HEK293 (cell line): ENCODE results near the gene PEX11G.

Experiments
- INSM2 ChIP-seq: fragments of 450-650 bp; formaldehyde crosslinking; IDR thresholded peaks from 2 replicates; pipeline ENCODE4 v1.5.1; 2016; ENCODE audit warnings: missing biosample characterization, missing genetic modification characterization
- PRDM10 ChIP-seq: fragments of 450-650 bp; formaldehyde crosslinking; IDR thresholded peaks from 2 replicates; pipeline ENCODE4 v1.5.1; 2016; ENCODE audit warnings: missing biosample characterization, missing genetic modification characterization
- PRDM2 ChIP-seq: fragments of 450-650 bp; formaldehyde crosslinking; IDR thresholded peaks from 2 replicates; pipeline ENCODE4 v1.5.1; 2016; ENCODE audit warnings: missing biosample characterization, missing genetic modification characterization, borderline replicate concordance
- YY2 ChIP-seq: fragments of 450-650 bp; formaldehyde crosslinking; IDR thresholded peaks from 2 replicates; pipeline ENCODE4 v1.5.1; 2016; ENCODE audit warnings: missing biosample characterization, missing genetic modification characterization
- ZBTB11 ChIP-seq: fragments of 450-650 bp; formaldehyde crosslinking; conservative IDR thresholded peaks from 2 replicates; pipeline ENCODE4 v1.5.1; 2016; ENCODE audit warnings: low read depth, missing biosample characterization, missing genetic modification characterization
- ZBTB6 ChIP-seq: fragments of 450-650 bp; formaldehyde crosslinking; IDR thresholded peaks from 2 replicates; pipeline ENCODE4 v1.5.1; 2017; ENCODE audit warnings: missing biosample characterization, missing genetic modification characterization
- ZNF114 ChIP-seq: fragments of 450-650 bp; formaldehyde crosslinking; IDR thresholded peaks from 2 replicates; pipeline ENCODE4 v1.5.0; 2017; ENCODE audit warnings: missing biosample characterization, missing genetic modification characterization
- ZNF174 ChIP-seq: fragments of 450-650 bp; formaldehyde crosslinking; IDR thresholded peaks from 2 replicates; pipeline ENCODE4 v1.5.0; 2017; ENCODE audit warnings: missing biosample characterization, mild to moderate bottlenecking, missing genetic modification characterization
- ZNF362 ChIP-seq: fragments of 450-650 bp; formaldehyde crosslinking; IDR thresholded peaks from 2 replicates; pipeline ENCODE4 v1.5.1; 2016; ENCODE audit warnings: missing biosample characterization, missing genetic modification characterization
- ZNF449 ChIP-seq: fragments of 450-650 bp; formaldehyde crosslinking; IDR thresholded peaks from 2 replicates; pipeline ENCODE4 v1.5.1; 2017; ENCODE audit warnings: missing biosample characterization, mild to moderate bottlenecking, missing genetic modification characterization, moderate library complexity
- ZNF473 ChIP-seq: fragments of 450-650 bp; formaldehyde crosslinking; IDR thresholded peaks from 2 replicates; pipeline ENCODE4 v1.5.1; 2017; ENCODE audit warnings: missing biosample characterization, missing genetic modification characterization
- ZNF561 ChIP-seq: fragments of 450-650 bp; IDR thresholded peaks from 2 replicates; pipeline ENCODE4 v1.5.1; 2018; ENCODE audit warnings: missing biosample characterization, missing genetic modification characterization, borderline replicate concordance
- ZNF629 ChIP-seq: fragments of 450-650 bp; formaldehyde crosslinking; IDR thresholded peaks from 2 replicates; pipeline ENCODE4 v1.5.1; 2017; ENCODE audit warnings: missing biosample characterization, missing genetic modification characterization
- ZNF677 ChIP-seq: fragments of 450-650 bp; IDR thresholded peaks from 2 replicates; pipeline ENCODE4 v1.5.0; 2018; ENCODE audit warnings: missing biosample characterization, mild to moderate bottlenecking, missing genetic modification characterization, moderate library complexity
- ZNF704 ChIP-seq: fragments of 450-650 bp; formaldehyde crosslinking; IDR thresholded peaks from 2 replicates; pipeline ENCODE4 v1.5.1; 2016; ENCODE audit warnings: missing biosample characterization, missing genetic modification characterization

Gene PEX11G

GRCh38 chr19:7533925-7534480, 45.2 kb upstream of the PEX11G start (continued):
- TF ChIP-seq PRDM2 (tag by site-specific recombination) (no peak), ZNF704 (no peak), ZNF362 (tag by site-specific recombination) (no peak), ZNF677 (no peak), ZNF174 (tag by site-specific recombination) (no peak), ZNF473 (tag by site-specific recombination) (no peak), PRDM10 (tag by site-specific recombination) (peak; percentile 91), ZBTB6 (no peak), ZNF629 (tag by site-specific recombination) (no peak), ZNF114 (tag by site-specific recombination) (no peak), ZNF449 (tag by site-specific recombination) (no peak), ZBTB11 (tag by site-specific recombination) (peak; percentile 18; the same call in 1 of the 2 replicates), YY2 (tag by site-specific recombination) (peak; percentile 84), INSM2 (tag by site-specific recombination) (no peak), ZNF561 (tag by site-specific recombination) (no peak)
